Measurements from ENCODE around the gene RGS3. TPM values are rescaled to one million over a fixed set of nuclear protein-coding genes. Genes with fewer than 3 reads are reported as not detected.

RGS3 gene
- total RNA-seq, 4 donors from 2014 or later = 76.0 to 169 (median 105) TPM

- TF ChIP-seq CTCF (IDR thresholded peaks at IDR 0.05) = no peak
- DNase-seq (ENCODE audit: low spot score) = no peak
- ATAC-seq (ENCODE audit: low FRiP score) = no peak
Measured at GRCh38 chr9:113569472-113570060, 106.0 kb downstream of the RGS3 start.

GRCh38 chr9:113570106-113570505, 106.6 kb downstream of the RGS3 start:
- peak; percentile 10 for DNase-seq (ENCODE audit: low spot score)
- ATAC-seq (ENCODE audit: low FRiP score) = no peak
- no peak for TF ChIP-seq CTCF (IDR thresholded peaks at IDR 0.05)

GRCh38 chr9:113570749-113571711, 107.5 kb downstream of the RGS3 start:
- DNase-seq (ENCODE audit: low spot score) = no peak
- no peak for TF ChIP-seq CTCF (IDR thresholded peaks at IDR 0.05)
- ATAC-seq (ENCODE audit: low FRiP score) = no peak

- no peak for TF ChIP-seq CTCF (IDR thresholded peaks at IDR 0.05)
- peak; percentile 10 for DNase-seq (ENCODE audit: low spot score)
- no peak for ATAC-seq (ENCODE audit: low FRiP score)
Measured at GRCh38 chr9:113572076-113572861, 108.7 kb downstream of the RGS3 start.

DNA sequence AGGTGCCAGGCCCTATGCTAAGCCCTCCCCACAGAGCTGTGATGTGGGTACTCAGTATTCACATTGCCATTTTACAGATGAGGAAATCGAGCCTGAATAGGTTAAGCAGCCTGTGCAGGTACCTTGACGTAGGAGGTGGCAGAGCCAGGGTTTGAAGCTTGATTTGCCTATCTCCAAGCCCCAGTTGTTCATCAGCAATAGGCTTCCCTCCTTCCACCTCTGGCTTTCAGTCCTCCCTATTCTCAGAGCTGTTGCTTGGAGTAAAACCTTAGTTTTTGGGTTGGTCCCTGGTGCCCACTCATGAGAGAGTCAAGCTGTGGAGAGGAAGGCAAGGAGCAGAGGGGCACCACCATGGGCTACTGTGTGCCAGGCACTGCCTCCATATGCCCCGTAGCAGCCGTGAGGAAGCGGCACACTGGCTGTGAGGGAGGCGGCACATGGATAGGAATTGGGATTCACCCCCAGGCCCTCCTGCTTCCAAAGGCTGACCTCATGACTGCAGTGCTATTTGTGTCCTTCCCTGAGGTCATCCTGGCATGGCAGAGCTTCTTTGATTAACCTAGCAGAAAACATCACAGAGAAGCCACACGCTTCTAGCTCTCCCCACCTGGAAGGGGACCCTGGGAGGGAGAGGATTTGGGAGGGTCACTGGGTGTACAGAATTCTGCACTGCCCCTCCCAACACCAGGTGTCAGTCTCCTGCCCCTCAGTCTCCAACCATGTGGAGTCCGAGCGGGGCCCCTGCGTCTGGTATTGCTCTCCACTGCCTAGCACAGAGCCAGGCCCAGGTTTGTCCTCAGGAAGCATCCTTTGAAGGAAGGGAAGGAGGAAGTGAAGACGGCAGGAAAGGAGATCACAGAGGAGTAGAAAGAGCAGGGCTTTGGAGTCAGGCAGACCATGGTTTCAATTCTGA, 109.8 kb downstream of the RGS3 start:
- ATAC-seq (ENCODE audit: low FRiP score) (no peak), DNase-seq (ENCODE audit: low spot score) (no peak)
- no peak for TF ChIP-seq CTCF (IDR thresholded peaks at IDR 0.05)

DNA sequence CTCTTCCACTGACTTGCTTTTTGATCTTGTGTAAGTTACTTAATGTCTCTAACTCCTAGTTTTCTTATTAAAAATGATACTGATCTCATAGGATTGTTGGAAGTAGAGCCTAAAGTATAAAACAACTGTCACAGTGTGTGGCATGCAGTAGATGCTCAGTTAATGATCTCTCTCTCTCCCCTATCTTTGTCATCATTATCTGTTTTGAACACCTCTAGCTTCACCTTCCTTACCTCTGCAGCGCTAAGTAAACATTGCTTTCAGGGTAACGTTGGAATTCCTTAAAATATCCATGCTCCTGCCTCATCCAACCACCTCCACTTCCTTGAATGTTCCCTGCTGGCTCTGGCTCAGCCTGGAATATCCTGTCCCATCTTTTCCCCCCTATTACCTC, 110.4 kb downstream of the RGS3 start:
- ATAC-seq (ENCODE audit: low FRiP score) = no peak
- no peak for TF ChIP-seq CTCF (IDR thresholded peaks at IDR 0.05)
- DNase-seq (ENCODE audit: low spot score) = no peak

Measured in omental fat pad (tissue), 4 donors.